Stimulated activated CD8-positive, alpha-beta memory T cell treated with anti-CD3 and anti-CD28 coated beads, Interleukin-4, amount 100 ng/mL, for 24 hours (primary cell): ENCODE measurements around the gene GPC3.
"Not testable (repeated sequence)": the region's sequence is repeated elsewhere in the genome, so short reads cannot be mapped to it uniquely, and the experiment has no call there.

Experiments
- DNase-seq: peaks from one replicate; pipeline ENCODE4 v3.0.0-alpha.2; 2020; ENCODE audit warnings: low read depth

Gene GPC3

DNA sequence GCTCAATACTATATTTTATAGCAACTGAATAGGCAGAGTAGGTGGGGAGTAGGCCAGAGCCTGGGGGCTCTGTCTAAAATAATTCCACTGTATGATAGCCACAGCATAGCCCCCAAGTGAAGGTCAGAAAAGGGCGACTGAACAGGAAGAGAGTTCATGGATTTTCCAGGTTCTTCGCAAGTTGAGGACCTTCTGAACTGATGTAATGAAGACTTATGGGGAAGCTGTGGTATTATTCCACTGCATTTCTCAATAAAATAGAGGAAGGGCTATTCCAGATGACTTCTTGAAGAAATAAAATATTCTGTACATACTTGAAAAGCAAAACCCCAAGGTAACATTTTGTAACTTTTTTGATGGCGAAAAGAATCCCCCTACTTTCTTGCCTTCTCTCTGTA, 338.7 kb downstream of the GPC3 start:
- DNase-seq: no peak

DNA sequence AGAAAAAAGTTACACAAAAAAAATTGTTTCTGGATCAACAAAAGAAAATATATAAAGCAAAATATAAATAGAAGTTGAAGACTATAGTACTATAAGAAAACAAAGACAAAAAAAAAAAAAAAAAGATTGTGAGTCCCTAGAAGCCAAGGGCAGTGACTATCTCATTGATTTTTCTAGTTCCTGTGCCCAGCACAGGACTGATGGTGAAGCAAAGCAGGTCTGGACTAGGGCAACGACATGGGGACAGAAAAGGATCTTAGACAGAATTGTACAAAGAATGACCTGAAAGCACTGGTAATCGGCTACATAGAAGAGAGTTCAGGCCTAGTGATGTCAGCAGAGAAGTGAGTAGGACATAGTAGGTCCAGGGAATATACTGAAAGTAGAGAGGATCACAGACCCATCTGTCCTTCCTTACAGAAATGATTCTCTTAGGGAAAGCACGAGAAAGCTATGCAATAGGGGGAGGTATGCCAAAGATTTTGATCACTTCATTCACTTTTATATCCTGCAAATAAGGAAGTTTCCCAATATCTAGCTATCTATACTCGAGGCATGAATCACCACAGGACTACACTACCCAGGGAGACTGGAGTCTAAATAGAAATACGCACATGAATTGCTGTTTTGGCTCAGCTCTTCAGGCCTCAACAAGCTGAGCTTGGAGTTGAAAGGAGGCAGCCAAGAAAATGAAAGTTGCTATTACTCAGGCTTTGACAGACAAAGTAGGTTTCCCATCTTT, 339.2 kb downstream of the GPC3 start:
- DNase-seq: no peak

DNA sequence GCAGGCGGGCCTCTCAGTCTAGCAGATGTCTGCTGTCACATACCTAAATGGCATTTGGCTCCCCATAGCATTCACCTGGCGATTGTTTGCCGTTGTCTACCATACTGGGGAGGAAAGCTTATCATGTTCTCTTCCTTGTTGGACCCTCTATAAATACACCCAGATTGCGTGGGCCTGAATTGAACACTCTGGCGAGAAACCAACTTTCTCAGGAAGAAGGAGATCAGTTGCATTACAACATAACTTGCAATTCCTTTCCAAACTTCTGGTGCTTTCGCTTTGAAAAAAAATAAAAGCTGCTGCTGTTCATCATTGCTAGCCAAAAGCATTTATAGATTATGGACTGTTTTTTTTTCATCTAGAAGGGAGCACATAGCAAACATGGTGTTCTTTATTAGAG, 340.1 kb downstream of the GPC3 start:
- DNase-seq: no peak

DNA sequence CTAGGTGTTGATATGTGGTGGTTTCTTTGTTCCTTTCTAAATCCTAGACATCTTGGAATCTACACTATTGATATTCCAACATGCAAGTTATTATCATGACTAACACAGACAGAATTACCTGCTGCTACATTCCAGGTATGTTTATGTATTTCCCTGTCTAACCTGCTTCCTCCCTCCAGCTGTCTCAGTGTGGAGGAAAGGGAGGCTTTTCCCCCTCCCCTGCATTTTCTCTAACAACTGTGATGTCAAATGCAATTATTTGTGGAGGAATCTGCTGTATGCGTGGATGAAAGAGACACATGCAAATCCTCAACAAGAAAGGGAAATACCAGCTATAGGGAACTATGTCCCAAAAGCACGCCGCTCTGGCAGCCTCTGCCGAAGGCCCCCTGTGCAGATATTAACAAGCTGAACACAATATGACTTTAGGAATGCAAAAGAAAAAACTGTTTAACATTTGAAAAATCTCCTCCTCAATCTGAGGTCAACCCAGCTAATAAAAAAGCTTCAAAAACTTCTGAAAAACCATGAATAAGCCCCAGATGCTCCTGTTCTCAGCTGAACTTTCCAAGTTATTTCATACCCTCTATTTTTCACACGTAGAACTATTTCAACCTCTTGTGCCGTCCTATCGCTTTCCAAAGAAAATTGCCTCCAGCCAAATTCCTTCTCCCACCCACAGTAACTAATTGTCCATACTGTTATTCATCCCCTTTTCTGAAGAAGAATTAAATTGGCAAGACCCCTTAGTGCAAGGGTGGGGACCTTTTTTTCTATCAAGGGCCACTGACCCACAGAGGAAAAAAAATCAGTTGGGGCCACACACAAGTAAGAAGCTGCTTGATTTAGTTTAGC, 345.0 kb downstream of the GPC3 start:
- no peak for DNase-seq

DNA sequence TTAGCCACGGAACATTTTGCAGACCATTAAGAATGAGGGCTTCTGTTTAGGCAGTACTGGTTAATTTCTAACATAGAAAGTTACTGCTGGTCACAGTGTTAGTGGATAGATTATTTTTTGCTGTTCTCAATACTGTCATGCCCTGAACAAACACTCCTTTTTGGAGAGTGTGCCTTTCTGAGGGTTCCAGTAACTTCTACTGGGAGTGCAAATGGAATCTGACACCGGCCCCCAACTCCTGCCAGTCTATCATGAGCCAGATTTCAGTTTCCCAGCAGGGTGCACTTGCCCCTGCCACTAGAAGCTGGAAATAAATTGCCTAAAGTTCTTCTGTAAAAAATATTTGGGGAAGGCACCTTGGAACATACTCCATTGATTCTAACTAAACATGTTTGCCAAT, 345.7 kb downstream of the GPC3 start:
- DNase-seq: no peak

DNA sequence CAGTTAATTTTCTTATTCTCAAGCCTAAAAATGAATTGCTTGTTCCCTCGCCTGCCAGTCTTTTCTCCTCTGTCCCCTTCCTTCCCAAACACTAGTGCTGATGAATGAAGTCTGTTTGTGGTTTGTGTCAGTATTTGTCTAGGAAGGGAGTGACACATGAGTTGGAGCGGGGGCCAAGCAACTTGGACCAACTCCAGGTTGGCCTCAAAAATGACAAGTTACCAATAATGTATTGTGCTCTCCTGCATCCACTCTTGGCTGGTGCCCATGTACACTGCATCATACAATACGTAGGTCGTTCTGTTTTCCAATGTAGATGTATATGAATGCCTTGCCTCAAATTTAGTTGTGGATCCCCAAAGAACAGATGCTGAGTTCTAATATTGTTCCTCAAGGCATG, 347.1 kb downstream of the GPC3 start:
- DNase-seq: no peak

DNA sequence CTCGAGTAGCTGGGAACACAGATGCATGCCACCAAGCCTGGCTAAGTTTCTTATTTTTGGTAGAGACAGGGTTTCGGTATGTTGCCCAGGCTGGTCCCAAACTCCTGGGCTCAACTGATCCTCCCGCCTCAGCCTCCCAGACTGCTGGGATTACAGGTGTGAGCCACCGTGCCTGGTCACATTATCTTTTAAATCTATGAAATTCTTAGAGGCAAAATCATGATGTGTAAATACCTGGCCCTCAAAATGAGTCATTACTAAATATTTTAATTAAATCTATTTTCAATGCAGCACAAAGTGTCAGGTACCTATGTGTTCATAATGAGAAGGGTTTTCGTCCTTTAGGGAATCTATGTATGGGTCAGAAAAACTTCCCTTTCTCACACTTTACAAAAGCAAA, 347.6 kb downstream of the GPC3 start:
- DNase-seq: no peak

DNA sequence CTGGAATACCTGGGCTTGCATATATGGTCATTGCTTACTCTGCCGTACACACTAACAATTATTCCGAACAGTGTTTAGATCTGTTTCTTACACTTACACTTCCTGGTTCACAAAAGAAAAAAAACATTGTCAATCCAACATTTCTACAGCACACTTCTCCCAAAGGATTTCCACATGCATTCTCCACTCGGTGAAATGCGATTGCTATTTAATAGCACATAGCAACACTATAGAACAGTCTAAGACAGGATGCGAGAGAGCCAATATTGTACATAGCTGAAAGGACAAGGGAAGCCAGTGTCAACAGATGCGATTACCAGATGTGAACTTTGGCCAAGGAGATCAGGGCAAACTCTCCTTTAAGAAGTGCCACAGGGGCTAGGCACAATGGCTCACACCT, 349.4 kb downstream of the GPC3 start:
- no peak for DNase-seq

DNA sequence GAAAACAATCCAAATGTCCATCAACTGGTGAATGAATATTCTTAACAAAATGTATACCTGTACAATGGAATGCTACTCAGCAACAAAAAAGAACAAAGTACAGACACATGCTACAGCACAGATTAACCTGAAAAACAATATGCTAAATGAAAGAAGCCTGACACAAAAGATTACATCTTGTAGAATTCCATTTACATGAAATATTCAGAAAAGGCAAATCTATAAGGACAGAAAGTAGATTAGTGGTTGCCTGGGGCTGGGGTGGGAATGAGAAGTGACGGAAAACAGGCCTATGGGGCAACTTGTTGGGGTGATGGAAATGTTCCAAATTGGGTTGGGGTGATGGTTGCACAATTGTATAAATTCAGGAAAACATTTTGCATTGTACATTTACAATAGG, 351.0 kb downstream of the GPC3 start:
- DNase-seq: no peak

DNA sequence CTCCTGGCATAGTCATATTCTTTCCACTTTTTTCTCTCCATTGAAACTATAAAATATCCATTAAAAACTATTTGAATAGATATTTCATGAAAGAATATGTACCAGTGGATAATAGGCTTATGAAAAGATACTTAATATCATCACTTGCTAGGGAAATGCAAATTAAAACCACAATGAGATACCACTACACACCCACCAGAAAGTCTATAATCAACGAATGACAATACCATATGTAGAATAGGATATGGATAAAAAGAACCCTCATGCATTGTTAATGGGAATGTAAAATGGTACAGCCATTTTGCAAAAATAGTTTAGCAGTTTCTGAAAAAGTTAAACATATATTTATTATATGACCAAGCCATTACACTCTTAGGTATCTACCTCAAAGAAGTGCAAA, 351.4 kb downstream of the GPC3 start:
- no peak for DNase-seq

DNA sequence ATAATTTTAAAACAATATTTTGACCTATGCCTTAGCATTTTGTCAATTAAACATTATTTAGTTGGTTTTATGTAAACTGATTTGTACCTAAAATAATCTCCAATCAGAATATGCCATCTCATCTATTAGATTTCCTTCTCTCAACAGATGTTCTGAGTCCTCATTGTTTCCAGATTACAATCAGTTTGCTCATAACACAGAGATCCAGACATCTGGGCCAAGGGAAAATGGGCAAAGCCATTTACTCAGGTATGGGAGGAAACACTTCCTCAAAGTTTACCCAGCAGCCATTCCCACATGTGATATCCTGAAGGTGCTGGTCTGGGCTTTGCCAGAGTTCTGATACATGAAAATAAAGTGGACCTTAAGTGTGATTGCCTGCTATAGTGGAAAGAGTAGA, 352.2 kb downstream of the GPC3 start:
- no peak for DNase-seq

DNA sequence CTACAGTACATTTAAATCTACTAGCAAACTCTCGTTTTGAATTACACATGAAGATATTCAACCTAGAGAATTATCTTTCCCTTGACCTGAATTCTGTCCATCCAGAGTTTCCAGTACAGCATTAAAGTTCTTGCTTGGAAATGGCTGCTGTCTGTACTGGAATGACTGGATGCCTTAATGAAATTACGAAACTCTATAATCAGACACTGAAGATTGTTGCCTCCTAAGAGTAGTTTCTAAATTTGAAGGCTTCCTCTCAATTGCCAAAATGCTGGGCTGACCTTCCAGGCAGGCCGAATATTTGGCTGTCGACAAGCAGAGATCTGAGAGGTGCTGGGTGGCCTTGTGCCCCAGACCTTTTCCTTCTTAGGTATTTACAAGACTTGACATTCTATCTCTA, 355.0 kb downstream of the GPC3 start:
- DNase-seq: no peak

DNA sequence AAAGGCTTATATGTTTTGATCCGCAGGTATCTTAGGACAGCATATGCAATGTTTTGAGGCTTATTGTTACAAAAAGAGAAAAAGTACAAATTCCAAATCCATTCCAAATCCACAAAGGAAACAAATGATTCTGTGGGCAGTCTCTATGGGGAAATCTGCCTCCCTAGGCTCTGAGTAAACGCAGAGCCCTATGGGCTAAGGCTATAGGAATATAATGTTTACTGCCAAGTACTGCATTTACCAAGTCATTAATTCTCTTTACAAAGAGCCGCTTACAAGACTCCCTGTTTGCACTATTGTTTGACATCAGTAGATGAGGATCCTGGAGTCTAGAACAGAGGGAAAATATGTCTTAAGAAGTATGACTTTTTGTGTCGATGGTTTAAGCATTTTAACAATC, 357.7 kb downstream of the GPC3 start:
- DNase-seq: no peak

DNA sequence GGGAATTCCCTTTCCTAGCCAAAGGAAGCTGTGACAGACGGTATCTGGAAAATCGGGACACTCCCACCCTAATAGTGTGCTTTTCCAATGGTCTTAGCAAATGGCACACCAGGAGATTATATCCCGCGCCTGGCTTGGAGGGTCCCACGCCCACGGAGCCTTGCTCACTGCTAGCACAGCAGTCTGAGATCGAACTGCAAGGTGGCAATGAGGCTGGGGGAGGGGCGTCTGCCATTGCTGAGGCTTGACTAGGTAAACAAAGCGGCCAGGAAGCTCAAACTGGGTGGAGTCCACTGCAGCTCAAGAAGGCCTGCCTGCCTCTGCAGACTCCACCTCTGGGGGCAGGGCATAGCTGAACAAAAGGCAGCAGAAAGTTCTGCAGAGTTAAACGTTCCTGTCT, 364.0 kb downstream of the GPC3 start:
- not testable (repeated sequence) for DNase-seq

DNA sequence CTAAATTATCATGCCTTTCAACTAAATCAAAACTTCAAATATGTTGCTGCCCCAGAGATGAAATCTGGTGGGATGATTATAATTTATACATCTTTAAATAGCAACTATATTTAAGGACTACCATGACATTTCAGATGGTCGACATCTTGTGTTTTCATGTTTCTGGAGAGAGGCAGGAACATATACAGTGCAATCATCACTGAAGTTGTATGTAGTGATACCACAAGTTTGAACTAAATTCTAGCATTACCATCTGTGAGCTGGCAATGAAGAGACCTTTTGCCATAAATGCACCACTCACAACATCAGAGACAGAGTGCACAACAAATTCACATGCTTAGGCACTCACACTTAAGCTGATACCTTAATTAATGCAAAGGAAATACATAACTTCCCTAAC, 373.7 kb downstream of the GPC3 start:
- DNase-seq: no peak

DNA sequence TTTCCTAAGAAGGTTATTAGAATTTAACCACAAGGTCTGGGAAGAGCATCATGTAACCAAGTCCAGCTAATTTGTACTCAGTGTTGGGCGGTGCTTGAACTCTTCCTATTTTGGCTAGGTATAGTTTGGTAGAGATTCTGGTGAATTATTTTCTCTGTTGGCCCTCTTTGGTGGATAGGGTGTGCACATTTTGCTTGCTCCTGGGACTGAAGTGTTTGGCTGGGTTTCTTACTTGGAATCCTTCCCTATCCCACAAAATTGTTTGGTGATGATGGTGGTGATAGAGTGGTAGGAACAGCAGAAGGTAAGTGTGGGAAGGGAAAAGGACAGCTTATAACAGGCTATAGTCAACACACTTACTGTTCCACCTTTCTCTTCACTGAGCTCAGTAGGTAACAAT, 375.3 kb downstream of the GPC3 start:
- DNase-seq: no peak

DNA sequence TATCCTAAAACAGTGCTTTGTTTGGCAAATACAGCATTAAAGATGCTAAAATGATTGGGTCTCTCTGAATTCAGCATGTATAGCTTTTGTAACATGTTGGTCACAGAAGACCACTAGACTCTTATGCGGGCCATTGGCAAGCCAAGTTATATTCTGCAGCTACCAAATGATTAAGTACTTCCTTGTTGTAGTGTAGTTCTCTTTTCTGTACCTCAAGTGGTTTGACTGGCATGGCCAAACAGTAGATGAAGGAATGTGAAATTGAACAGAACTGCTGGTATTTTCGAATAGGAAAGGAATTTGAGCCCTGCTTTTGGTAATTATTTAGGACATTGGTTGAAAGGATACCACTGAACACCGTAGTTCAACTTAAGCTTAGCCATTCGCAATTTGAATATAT, 376.2 kb downstream of the GPC3 start:
- no peak for DNase-seq

DNA sequence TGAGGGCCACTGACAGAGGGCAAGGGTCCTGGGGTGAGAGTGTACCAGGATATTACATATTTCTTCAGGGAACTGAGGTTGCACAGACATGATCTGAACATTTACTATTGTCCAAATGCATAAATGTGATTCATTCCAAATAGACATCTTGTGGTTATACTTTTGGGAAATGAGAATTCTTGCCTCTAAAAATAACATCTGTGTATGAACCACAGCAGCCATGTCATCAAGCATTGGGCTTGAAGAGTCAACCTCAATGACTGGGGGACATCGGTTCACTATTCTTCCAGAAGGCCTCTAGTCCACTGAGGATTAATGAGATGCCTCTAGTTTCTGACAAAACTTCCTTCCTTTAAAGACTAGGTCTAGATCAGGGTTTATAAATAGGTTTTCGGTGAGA, 377.0 kb downstream of the GPC3 start:
- no peak for DNase-seq

DNA sequence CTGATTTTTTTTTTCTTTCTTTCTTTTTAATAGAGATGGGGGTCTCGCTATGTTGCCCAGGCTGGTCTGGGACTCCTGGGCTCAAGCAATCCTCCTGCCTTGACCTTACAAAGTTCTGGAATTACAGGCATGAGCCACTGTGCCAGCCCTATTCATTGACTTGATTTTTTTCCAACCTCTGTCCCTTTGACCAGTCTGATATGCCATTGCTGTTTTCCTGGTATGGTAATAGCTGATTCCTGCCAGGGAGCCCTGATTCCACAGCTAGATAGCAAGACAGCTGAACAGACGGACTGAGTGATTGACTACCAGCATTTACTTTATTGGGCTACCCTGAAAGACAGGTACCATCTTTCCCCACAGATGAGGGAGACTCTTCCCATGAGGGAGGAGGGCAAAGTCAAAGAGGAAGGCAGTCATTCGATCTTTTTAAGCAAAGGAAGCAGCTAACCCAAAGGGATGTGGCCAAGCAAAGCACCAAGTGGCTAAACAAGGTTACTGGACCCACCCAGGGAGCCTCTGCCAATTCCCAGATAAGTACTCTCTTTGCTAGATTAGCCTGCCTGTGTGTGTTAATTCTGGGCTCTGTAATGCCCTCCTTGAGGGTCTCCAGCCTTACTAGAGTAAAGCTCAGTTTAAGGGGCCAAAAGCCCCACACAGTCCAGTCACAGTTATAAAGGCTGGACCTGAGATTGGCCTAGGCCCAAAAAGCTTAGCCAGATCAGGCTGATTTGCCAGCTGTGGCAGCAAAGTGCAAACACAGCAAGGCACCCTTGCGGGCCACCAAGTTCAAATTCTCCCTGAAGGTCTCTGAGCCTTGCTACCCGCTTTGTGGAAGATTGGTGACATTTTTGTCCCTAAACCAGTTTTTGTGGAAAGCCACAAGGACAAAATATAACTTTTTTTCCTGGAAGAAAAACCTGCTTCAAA, 377.7 kb downstream of the GPC3 start:
- no peak for DNase-seq

DNA sequence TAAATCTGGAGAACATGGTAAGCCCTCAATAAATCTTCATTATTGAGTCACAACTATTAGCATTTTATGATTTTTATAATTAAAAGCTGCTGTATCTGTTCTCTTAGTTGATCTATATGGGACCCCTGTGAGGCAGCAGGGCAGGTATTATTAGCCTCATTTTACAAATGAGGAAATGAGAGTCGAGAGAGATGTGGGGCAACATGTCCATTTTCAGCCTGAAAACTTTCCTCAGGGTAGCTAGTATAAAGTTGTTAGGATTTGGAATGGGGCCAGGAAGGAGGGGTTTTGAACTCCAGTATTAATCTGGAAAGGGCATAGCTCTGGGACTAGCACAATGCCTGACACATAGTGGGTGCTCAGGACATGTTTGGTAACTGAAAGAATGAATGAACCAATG, 378.4 kb downstream of the GPC3 start:
- no peak for DNase-seq

DNA sequence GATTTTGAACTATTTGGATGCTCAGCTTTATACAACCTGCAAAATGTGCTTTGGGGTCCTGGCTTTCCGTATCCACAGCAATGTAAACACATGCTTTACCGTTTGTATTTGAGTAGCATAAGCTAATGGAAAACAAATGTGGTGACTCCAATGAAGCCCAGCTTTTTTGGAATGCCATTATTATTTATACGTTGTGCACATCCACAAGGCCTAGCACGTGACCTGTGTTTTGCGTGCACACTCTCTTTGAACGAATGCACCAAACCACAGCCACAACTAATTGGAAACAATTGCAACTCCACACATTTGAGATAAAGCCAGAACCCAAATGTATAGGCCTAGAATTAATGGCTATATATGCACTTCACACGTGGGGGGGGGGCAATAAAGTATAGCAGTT, 380.6 kb downstream of the GPC3 start:
- DNase-seq: no peak

DNA sequence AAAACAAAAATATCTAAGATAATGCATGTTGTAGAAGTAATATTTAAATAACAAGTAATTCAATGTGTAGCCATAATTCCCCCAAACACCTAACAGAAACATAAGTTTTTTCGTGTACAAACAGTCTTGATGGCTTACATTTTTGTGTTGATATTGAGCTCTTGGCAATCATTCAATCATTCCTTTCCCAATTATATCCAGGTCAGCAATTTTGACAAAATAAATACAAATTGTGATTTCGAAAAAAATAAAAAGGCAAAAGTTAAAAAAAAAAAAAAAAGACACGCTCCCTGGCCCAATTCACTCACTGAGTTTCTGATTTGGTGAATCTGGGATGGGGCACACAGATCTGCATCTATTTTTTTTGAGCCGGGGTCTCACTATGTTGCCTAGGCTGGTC, 382.5 kb downstream of the GPC3 start:
- DNase-seq: no peak

DNA sequence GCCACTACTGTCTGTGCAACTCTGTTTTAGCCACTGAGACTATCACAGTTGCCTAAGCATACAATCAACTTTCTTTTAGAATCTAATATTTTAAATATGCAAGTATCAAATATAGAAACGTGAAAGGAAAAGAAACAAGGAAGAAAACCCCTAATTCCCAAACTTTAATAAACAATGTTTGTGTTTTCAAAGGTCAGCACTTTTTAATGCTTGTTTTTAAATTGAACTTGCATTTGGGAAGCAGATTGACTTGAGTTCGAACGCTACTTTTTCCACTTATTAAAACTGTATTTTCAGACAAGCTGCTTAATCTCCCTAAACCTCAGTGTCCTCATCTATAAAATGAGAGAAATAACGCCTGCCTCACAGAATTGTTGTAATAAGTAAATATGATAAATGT, 384.3 kb downstream of the GPC3 start:
- no peak for DNase-seq
